SK-N-SH treated with all-trans-retinoic acid at 6 μM for 48 hours (cell line): ENCODE data around the gene TRAPPC13.
"Not testable (repeated sequence)": the region's sequence is repeated elsewhere in the genome, so short reads cannot be mapped to it uniquely, and the experiment has no call there.

ENCODE experiments used
- ARNTL ChIP-seq: fragments of 450-650 bp; formaldehyde crosslinking; IDR thresholded peaks from 2 replicates; pipeline ENCODE4 v1.5.0; 2020; ENCODE audit warnings: low read depth, mild to moderate bottlenecking, moderate library complexity, borderline replicate concordance
- ISL1 ChIP-seq: fragments of 250-450 bp; sonication (Bioruptor Pico); IDR thresholded peaks from 2 replicates; pipeline ENCODE4 v2.1.2; 2022; ENCODE audit warnings: mild to moderate bottlenecking, moderate library complexity
- ZNF8 ChIP-seq: fragments of 450-650 bp; formaldehyde crosslinking; IDR thresholded peaks from 2 replicates; pipeline ENCODE4 v1.5.0; 2020; ENCODE audit warnings: mild to moderate bottlenecking, moderate library complexity
- TF ChIP-seq, protein P1 (sequence below): fragments of 250-450 bp; sonication (Bioruptor Pico); IDR thresholded peaks from 2 replicates; pipeline ENCODE4 v1.8.0; 2020; ENCODE audit warnings: mild to moderate bottlenecking, moderate library complexity, borderline replicate concordance
- TF ChIP-seq, protein P2 (sequence below): fragments of 250-450 bp; sonication (Bioruptor Pico); IDR thresholded peaks from 2 replicates; pipeline ENCODE4 v1.8.0; 2021; ENCODE audit warnings: low read depth, mild to moderate bottlenecking, moderate library complexity, borderline replicate concordance

- TF ChIP-seq ARNTL (CRISPR knock-in tag); ZNF8; ISL1 (CRISPR knock-in tag): not testable (repeated sequence)
- TF ChIP-seq, protein P1, sequence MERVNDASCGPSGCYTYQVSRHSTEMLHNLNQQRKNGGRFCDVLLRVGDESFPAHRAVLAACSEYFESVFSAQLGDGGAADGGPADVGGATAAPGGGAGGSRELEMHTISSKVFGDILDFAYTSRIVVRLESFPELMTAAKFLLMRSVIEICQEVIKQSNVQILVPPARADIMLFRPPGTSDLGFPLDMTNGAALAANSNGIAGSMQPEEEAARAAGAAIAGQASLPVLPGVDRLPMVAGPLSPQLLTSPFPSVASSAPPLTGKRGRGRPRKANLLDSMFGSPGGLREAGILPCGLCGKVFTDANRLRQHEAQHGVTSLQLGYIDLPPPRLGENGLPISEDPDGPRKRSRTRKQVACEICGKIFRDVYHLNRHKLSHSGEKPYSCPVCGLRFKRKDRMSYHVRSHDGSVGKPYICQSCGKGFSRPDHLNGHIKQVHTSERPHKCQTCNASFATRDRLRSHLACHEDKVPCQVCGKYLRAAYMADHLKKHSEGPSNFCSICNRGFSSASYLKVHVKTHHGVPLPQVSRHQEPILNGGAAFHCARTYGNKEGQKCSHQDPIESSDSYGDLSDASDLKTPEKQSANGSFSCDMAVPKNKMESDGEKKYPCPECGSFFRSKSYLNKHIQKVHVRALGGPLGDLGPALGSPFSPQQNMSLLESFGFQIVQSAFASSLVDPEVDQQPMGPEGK (CRISPR knock-in tag) = not testable (repeated sequence)
- TF ChIP-seq, protein P2, sequence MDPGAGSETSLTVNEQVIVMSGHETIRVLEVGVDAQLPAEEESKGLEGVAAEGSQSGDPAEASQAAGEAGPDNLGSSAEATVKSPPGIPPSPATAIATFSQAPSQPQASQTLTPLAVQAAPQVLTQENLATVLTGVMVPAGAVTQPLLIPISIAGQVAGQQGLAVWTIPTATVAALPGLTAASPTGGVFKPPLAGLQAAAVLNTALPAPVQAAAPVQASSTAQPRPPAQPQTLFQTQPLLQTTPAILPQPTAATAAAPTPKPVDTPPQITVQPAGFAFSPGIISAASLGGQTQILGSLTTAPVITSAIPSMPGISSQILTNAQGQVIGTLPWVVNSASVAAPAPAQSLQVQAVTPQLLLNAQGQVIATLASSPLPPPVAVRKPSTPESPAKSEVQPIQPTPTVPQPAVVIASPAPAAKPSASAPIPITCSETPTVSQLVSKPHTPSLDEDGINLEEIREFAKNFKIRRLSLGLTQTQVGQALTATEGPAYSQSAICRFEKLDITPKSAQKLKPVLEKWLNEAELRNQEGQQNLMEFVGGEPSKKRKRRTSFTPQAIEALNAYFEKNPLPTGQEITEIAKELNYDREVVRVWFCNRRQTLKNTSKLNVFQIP (CRISPR knock-in tag) = not testable (repeated sequence)
Observed at GRCh38 chr5:65621961-65622360, 2.9 kb upstream of the TRAPPC13 start.
